Frontal cortex (tissue), 4 donors: ENCODE results near the gene NAIF1. TPM values are rescaled to one million over a fixed set of nuclear protein-coding genes. Genes with fewer than 3 reads are reported as not detected.
"Not testable (repeated sequence)": the region's sequence is repeated elsewhere in the genome, so short reads cannot be mapped to it uniquely, and the experiment has no call there.

Source experiments
- DNase-seq, 2 donors: peaks; one replicate each; pipeline ENCODE4 v3.0.0; 2012; ENCODE audit warnings: low spot score in 2 of 2
- FAIRE-seq: peaks from 2 replicates; lab custom pipeline; 2012; peaks lifted over from hg19 to GRCh38; lab: Jason Lieb, UNC
- total RNA-seq: library from RNA; depleted of rRNA; stranded (reverse); fragments of >200 nt; gene quantifications from one replicate; pipeline ENCODE4 v1.2.3, GENCODE V29; 2014
- donor health status: control.
- donor health status: control.
- donor health status: control.

Gene NAIF1, protein sequence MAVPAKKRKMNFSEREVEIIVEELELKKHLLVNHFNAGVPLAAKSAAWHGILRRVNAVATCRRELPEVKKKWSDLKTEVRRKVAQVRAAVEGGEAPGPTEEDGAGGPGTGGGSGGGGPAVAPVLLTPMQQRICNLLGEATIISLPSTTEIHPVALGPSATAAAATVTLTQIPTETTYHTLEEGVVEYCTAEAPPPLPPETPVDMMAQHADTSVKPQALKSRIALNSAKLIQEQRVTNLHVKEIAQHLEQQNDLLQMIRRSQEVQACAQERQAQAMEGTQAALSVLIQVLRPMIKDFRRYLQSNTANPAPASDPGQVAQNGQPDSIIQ
- total RNA-seq, result 9.0 TPM

DNA sequence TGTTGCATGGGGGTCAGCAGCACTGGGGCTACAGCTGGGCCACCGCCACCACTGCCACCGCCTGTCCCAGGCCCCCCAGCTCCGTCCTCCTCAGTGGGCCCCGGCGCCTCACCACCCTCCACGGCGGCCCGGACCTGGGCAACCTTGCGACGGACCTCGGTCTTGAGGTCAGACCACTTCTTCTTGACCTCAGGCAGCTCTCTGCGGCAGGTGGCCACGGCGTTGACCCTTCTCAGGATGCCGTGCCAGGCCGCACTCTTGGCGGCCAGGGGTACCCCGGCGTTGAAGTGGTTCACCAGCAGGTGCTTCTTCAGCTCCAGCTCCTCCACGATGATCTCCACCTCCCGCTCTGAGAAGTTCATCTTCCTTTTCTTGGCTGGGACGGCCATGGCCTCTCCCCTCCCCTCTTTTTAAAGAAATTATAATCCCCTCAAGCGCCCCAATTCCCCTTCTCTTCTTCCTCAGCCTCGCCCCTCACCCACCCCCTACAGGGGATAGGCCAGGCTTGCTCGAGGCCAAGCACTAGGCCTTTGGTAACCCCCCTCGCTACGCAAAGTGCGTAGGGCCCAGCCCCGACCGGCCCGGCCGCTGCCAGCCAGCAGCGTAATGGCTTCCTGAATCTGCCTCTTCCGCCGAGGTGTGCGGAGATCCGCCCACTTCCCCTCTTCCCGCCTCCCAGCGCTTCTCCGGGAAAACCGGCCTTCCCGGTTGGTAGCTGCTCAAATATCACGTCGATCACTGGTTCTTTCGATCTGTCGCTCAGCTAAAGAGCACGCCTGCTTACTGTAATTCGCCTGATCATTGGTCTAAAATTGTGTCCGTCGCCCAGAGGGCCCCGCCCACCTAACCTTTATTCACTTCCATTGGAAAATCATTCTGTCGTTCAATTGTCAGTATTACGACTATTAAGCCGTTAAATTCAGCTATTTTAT, at the start of gene NAIF1:
NAIF1 (minus strand) TSS at position 608 of the 932 bp plus-strand sequence; CDS start at position 389, 219 bp downstream.
- FAIRE-seq (peak; percentile 98), DNase-seq (peak; percentile 96)

DNA sequence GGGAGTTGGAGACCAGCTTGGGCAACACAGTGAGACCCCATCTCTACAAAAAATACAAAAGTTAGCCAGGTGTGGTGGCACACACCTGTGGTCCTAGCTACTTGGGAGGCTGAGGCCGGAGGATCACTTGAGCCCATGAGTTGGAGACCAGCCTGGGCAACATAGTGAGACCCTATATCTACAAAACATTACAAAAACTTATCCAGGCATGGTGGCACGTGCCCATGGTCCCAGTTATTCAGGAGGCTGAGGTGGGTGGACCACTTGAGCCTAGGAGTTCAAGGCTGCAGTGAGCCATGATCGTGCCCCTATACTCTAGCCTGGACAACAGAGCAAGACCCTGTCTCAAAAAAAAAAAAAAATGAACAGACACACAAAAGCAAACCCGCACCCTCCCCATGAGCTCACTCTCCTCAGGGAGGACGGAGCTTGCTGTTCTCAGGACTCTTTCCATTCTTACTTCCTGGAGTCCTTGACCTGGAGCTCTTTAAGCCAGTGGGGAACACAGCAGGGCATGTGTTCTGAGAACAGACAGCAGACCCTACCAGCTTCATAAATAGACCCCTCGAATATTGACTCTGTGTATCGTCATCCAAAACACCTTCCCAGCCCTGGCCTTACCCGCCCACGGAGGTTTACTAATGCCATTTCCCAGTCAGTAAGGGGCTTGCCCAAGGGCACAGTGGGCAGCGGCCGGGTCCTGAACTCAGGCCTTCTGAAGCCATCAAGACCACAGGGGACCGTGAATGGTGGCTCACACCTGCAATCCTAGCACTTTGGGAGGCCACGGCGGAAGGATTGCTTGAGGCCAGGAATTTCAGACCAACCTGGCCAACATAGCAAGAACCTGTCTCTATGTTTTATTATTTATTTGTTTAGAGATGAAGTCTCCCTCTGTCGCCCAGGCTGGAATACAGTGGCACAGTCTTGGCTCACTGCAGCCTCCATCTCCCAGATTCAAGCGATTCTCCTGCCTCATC, 49.3 kb upstream of the NAIF1 start:
- no peak for FAIRE-seq
- DNase-seq, result no peak

DNA sequence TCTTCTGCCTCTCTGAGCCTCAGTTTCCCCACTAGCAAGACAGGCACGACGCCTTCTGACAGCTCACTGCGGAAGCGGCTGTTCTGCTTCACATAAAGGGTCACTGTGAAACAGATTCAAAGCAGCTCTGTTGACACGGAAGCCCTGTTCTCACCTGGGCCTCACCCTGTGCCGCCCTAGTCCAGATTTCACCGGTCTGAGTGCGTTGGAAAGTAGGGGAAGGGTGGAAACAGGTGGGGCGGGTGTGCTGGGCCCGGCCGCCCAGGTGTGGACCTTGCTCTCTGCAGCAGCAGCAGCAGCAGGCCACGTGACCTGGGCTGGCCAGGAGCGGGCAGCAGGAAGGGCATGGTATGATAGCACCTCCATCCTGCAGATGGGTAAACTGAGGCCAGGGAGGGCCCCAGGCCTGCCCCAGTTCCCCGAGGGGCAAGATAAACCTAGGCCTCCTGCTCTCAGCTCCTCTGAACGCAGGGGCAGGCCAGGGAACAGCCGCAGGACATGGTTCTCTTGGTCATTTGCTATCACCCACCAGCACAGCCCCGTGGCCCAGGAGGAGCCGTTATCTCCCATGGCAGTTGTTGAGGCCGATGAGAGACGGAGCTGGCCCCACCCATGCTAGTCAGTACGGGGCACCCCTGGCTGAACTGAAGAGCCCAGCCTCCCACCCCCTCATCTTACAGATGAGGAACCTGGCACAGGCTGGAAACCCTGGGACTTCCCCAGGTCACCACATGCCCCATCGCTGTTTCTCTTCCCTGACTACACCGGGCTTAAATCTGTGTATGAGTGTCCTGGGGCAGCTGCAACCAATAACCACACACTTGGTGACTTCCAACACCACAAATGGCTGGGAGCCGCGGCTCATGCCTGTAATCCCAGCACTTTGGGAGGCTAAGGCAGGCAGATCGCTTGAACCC, 48.3 kb upstream of the NAIF1 start:
- FAIRE-seq (no peak), DNase-seq (no peak)

DNA sequence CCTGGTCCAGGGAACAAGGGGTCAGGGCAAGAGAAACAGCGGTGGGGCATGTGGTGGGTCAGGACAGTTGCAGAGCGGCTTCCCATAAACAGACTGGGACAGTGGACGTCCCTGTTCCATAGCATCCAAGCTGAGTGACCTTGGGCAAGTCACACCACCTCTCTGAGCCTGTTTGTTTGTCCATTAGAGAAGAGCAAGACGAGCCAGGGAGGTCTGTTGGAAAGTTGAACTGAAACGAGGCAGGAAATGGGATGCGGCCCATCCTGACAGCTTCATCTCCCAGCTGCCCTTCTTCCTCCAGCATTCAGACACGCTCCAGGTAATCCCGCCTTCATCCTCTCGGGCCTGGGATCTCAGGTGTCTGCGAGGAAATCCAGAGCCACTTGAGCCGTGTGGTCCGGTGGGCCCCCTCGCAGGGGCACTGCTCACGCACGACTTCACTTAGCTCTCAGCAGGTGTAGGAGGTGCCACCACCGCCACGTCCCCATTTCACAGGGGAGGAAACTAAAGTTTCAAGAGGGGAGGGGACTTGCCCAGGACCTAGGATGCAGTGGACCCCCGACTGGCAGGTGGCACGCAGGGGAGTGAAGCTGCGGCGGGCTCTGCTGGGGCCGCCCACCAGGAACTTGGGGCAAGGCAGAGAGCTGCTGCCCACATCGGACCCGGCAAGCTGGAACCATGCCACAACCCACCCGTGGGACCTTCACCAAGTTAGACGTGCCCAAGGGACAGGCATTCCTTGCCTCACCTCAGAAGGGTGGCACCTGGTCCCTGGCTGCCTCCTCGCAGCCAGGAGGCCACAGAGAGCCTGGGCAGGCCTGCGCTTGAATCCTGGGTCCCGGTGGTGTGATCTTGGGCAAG, 47.4 kb upstream of the NAIF1 start:
- FAIRE-seq (no peak), DNase-seq (no peak)

DNA sequence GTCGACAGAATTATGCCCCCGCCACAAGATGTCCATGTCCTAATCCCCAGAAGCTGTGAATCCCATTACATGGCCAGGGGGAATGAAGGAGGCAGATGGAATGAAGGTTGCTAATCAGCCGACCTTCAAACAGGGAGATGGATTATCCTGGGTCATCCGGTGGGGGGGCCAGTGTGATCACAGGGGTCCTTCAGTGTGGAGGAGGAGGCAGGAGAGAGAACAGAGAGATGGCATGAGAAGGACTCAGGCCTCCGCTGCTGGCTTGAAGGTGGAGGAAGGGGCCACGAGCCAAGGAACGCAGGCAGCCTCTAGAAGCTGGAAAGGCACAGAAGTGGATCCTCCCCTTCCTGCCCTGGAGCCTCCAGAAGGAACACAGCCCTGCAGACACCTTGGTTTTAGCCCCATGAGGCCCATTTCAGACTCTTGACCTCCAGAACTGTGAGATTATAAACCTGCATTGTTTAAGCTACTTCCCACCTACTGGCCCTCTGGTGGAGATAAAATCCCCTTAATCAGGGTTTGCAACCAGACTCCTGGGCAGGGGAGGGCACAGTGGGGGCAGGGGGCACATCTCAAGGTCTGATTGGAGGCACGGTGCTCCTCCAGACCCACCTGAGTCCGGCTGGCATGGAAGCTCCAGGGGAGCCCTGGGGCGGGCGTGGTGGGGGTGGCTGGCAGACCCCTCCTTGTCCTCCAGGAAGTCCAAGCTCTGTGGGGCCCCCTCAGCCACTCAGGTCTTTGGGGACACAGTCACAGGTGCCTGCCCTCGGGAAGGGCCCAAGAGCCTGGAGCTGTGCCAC, 46.6 kb upstream of the NAIF1 start:
- DNase-seq, result no peak
- no peak for FAIRE-seq

DNA sequence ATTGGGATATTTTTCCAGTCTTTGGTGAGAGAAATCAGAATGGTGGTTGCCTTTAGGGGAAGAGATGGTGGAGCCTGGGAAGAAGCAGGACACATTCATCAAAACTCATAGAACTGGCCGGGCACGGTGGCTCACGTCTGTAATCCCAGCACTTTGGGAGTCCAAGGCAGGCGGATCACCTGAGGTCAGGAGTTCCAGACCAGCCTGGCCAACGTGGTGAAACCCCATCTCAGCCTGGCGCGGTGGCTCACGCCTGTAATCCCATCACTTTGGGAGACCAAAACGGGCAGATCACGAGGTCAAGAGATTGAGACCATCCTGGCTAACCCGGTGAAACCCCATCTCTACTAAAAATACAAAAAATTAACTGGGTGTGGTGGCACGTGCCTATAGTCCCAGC, 44.6 kb upstream of the NAIF1 start:
- not testable (repeated sequence) for DNase-seq, FAIRE-seq

DNA sequence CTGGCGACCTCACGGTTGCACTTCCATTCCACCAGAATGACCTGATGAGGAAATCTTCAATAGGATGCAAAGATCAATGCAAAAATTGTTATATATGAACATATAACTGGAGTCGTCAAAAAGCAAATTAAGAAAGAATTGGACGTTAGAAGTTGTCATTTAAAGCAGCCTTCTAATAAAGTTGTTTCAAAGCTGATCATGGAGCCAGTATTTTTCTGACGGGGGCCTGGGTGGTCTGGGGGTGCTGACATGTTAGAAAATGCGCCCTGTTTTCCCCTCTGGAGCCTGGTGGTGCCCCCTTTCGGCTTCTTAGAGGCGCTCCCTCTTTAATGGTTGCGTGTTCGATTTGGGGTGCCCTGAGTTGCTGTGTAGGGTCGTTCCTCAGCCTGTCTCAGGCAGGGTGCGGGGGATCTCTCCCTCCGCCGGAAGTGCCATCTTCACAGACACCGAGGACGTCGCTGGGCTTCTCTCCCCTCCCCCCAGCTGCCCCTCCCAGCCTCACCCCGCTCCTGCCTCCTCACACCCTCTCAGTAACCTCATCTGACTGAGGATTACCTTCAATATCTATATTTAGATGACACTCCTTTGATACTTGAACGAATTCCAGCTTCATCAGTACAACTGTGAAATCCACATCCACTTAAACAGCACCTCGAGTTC, 42.1 kb upstream of the NAIF1 start:
- no peak for FAIRE-seq
- DNase-seq, result no peak

DNA sequence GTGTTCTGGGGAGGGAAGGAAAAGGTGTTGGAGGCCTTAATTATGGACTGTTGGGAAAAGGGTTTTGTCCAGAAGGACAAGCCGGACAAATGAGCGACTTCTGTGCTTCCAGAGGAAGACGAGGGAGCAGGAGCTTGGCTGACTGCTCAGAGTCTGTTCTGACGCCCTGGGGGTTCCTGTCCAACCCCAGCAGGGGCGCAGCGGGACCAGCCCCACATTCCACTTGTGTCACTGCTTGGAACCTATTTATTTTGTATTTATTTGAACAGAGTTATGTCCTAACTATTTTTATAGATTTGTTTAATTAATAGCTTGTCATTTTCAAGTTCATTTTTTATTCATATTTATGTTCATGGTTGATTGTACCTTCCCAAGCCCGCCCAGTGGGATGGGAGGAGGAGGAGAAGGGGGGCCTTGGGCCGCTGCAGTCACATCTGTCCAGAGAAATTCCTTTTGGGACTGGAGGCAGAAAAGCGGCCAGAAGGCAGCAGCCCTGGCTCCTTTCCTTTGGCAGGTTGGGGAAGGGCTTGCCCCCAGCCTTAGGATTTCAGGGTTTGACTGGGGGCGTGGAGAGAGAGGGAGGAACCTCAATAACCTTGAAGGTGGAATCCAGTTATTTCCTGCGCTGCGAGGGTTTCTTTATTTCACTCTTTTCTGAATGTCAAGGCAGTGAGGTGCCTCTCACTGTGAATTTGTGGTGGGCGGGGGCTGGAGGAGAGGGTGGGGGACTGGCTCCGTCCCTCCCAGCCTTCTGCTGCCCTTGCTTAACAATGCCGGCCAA, 41.3 kb upstream of the NAIF1 start:
- FAIRE-seq (no peak), DNase-seq (no peak)

DNA sequence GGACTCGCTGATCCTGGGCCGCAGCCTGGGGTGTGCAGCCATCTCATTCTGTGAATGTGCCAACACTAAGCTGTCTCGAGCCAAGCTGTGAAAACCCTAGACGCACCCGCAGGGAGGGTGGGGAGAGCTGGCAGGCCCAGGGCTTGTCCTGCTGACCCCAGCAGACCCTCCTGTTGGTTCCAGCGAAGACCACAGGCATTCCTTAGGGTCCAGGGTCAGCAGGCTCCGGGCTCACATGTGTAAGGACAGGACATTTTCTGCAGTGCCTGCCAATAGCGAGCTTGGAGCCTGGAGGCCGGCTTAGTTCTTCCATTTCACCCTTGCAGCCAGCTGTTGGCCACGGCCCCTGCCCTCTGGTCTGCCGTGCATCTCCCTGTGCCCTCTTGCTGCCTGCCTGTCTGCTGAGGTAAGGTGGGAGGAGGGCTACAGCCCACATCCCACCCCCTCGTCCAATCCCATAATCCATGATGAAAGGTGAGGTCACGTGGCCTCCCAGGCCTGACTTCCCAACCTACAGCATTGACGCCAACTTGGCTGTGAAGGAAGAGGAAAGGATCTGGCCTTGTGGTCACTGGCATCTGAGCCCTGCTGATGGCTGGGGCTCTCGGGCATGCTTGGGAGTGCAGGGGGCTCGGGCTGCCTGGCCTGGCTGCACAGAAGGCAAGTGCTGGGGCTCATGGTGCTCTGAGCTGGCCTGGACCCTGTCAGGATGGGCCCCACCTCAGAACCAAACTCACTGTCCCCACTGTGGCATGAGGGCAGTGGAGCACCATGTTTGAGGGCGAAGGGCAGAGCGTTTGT, 40.5 kb upstream of the NAIF1 start:
- DNase-seq, result no peak
- no peak for FAIRE-seq

DNA sequence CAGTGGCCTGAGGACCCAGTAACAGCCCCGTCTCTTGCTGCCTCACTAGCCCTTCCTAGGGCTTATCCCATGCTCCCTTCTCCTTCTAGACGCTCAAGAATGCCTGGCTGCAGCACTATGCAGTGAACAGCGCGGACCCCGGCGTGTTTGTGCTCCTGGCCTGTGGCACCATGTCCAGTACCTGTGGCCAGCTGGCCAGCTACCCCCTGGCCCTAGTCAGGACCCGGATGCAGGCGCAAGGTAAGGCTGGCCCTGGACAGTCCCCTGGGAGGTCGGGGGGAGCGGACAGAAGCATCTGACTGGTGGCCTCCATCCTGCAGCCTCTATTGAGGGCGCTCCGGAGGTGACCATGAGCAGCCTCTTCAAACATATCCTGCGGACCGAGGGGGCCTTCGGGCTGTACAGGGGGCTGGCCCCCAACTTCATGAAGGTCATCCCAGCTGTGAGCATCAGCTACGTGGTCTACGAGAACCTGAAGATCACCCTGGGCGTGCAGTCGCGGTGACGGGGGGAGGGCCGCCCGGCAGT, 39.9 kb upstream of the NAIF1 start:
- no peak for FAIRE-seq

DNA sequence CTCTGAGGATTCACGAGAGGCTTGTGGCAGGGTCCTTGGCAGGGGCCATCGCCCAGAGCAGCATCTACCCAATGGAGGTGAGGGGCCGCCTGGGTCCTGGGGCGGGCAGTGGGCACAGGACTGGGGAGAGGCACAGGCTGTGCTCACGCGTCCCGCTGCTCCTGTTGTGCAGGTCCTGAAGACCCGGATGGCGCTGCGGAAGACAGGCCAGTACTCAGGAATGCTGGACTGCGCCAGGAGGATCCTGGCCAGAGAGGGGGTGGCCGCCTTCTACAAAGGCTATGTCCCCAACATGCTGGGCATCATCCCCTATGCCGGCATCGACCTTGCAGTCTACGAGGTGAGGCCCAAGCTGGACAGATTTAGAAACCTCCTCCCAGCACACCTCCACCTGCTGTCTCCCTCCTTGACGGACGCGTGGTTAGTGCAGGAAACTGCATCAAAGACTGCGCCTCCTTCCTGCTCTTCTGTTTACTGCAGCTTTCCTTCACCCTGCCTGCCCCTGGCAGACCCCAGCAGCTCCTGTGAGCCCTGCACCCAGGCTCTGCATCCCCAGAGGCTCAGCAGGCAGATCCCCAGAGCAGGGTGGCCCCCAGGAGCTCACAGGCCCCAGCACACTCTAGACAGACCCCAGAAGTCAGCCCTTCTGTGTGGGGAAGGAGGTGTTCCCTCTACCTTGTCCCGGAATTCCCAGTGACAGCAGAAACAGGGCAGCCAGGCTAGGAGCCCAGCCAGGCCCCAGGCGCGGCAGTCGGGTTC, 39.2 kb upstream of the NAIF1 start:
- DNase-seq, result no peak
- no peak for FAIRE-seq

More for the DNA sequence above, 39.9 kb upstream of the NAIF1 start:
- no peak for DNase-seq

DNA sequence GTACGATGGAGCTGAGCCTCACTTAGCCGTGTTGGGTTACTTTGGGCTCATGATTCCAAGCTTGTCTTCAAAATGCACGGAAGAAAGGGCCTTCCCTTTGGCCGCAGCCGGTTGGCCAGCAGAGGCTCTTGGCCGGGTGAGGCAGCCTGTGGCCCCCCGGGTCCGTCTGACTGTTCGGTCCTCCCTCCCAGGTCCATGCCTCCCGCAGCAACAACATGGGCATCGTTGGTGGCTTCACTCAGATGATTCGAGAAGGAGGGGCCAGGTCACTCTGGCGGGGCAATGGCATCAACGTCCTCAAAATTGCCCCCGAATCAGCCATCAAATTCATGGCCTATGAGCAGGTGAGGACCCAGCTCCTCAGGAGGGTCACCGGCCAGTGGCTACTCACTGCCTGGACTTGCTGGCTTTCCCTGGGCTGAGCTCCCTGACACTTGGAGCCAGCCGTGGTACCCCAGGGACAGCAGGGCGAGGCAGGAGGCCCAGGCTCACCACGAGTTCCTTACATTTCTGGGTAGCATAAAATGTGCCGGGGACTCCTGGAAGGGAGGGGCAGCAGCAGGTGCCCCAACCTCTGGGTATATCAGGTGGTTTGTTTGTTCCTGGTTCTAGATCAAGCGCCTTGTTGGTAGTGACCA, 38.5 kb upstream of the NAIF1 start:
- DNase-seq, result no peak
- no peak for FAIRE-seq

DNA sequence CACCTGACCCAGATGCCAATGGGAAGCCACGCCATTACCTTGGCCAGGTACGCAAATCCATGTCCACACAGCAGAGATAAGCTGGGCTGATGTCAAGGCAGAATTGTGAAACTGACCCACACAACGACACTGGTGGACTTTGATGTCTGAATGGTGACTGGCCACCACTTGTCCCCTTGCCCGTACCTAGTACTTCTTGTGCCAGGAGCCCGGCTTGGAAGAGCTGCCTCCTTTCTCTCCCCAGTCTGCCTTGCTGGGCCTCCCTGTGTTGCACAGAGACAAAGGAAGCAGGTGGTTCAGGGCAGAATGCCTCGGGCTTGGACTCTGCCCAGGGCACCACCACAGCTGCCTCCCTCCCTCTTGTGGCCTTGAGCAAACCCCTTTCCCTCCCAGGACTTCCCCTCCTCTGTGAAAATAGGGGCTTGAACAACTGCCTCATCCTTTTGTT, 37.1 kb upstream of the NAIF1 start:
- no peak for DNase-seq
- FAIRE-seq, result no peak

DNA sequence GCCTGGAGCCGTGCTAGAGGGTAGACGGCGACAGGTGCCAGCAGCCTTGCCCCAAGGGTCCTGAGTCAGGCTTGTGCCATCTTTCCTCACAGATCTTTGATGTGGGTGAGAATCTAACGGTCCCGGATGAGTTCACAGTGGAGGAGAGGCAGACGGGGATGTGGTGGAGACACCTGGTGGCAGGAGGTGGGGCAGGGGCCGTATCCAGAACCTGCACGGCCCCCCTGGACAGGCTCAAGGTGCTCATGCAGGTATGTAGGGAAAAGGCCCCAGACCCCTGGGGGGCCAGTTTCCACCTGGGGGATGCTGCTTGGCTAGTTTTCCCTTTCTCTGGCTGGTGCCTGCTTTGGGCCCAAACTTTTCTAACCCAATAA, 36.5 kb upstream of the NAIF1 start:
- FAIRE-seq (no peak), DNase-seq (no peak)
